Heart left ventricle (tissue), 13 donors: ENCODE measurements around the gene TBC1D5.

Experiments
- POLR2A ChIP-seq, 2 donors: fragments of 450-650 bp; IDR thresholded peaks; one replicate each; pipeline ENCODE4 v1.6.1; 2017; ENCODE audit warnings: antibody characterized with exemption in 2 of 2, mild to moderate bottlenecking in 2 of 2, moderate library complexity in 2 of 2
- TF ChIP-seq, protein P1 (sequence below), 12 donors: fragments of 200-600 bp; sonication (generic) in 4 of 12; IDR thresholded peaks; one replicate each; pipeline versions ENCODE4 v1.5.0 to v1.8.0; 2018 to 2022; ENCODE audit warnings: antibody characterized with exemption in 12 of 12, mild to moderate bottlenecking in 5 of 12
- donor health status: ischemic (EF 13 %, LVEDD 7.1; RV severe dilation, severe dysfunction).
- donor health status: DM: no; HTN: yes; CAD: no.
- donor health status: DM: no; HTN: no; CAD: no.
- donor health status: ischemic (EF 25% LVEDD 6.9; RV normal size, moderate dysfunction).
- donor health status: ischemic (EF 25% LVEDD 5.7; RV mildly dilated, moderate dysfunction).
- donor health status: ischemic (EF 35%, LVEDD 5.7; RV mildly dilated, moderate dysfunction).
- donor health status: nonischemic (EF 11% LVEDD 7.7; RV severe dilation, severe dysfunction).
- donor health status: DM: yes; HTN: yes; CAD: no.
- donor health status: PGD.
- donor health status: ischemic (EF 29% LVEDD 5.4; RV normal size, mild dysfunction).
- donor health status: nonischemic (EF 23%, LVEDD 6.1; RV moderate dilation, normal function).

DNA sequence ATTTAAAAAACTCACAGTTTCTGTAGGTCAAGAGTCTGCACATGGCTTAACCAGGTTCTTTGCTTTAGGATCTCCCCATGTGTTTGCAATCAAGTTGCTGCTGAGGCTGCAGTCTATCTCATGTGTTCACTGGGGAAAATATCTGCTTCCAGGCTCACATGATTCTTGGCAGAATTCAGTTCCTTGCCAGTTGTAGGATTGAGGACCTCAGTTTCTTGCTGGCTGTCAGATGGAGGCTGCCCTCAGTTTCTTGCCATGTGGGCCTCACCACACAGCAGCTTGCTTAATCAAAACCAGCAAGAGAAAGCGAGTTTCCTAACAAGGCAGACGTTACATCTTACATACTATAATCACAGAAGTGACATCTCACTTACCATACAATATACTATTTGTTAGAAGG is 10.0 kb upstream of the TBC1D5 start:
- TF ChIP-seq, protein P1, sequence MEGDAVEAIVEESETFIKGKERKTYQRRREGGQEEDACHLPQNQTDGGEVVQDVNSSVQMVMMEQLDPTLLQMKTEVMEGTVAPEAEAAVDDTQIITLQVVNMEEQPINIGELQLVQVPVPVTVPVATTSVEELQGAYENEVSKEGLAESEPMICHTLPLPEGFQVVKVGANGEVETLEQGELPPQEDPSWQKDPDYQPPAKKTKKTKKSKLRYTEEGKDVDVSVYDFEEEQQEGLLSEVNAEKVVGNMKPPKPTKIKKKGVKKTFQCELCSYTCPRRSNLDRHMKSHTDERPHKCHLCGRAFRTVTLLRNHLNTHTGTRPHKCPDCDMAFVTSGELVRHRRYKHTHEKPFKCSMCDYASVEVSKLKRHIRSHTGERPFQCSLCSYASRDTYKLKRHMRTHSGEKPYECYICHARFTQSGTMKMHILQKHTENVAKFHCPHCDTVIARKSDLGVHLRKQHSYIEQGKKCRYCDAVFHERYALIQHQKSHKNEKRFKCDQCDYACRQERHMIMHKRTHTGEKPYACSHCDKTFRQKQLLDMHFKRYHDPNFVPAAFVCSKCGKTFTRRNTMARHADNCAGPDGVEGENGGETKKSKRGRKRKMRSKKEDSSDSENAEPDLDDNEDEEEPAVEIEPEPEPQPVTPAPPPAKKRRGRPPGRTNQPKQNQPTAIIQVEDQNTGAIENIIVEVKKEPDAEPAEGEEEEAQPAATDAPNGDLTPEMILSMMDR (IDR thresholded peaks at IDR 0.05): no peak
- TF ChIP-seq POLR2A (IDR thresholded peaks at IDR 0.05): no peak
